Progenitor cell of endocrine pancreas (in vitro differentiated cells): ENCODE results near the gene ZFPM1. TPM values are rescaled to one million over a fixed set of nuclear protein-coding genes. Genes with fewer than 3 reads are reported as not detected.
A peak's percentile ranks its signal among the peaks of the same experiment; 100 is the strongest.

ENCODE experiments used
- DNase-seq: peaks from one replicate; pipeline ENCODE4 v3.0.0; 2021; ENCODE audit warnings: low spot score; ENCODE audit not compliant: unreplicated experiment
- H3K27ac Mint-ChIP-seq: 2 replicates; pipeline ENCODE4 v1.8.0; 2021; ENCODE audit warnings: mild to moderate bottlenecking, moderate library complexity, mixed read lengths
- H3K27me3 Mint-ChIP-seq: 2 replicates; pipeline ENCODE4 v1.8.0; 2021; ENCODE audit warnings: mixed read lengths
- H3K36me3 Mint-ChIP-seq: 2 replicates; pipeline ENCODE4 v1.8.0; 2022; ENCODE audit warnings: mixed read lengths; ENCODE audit not compliant: insufficient read depth
- H3K4me1 Mint-ChIP-seq: 2 replicates; pipeline ENCODE4 v1.8.0; 2021; ENCODE audit warnings: low read depth, mixed read lengths
- H3K4me3 Mint-ChIP-seq: 2 replicates; pipeline ENCODE4 v1.8.0; 2021; ENCODE audit warnings: low read depth, mild to moderate bottlenecking, moderate library complexity, mixed read lengths
- H3K9me3 Mint-ChIP-seq: 2 replicates; pipeline ENCODE4 v1.8.0; 2021; ENCODE audit warnings: low read depth, mixed read lengths
- CTCF ChIP-seq: fragments of 200-600 bp; sonication (generic); IDR thresholded peaks from one replicate; pipeline ENCODE4 v1.5.0; 2021; ENCODE audit warnings: antibody characterized with exemption, mild to moderate bottlenecking; ENCODE audit not compliant: unreplicated experiment
- total RNA-seq: library from RNA; stranded (reverse); gene quantifications from 2 replicates; pipeline ENCODE4 v1.2.1, GENCODE V29; 2021

The ZFPM1 gene
- total RNA-seq, 1 donor from 2014 or later, result 90.6 TPM

DNA sequence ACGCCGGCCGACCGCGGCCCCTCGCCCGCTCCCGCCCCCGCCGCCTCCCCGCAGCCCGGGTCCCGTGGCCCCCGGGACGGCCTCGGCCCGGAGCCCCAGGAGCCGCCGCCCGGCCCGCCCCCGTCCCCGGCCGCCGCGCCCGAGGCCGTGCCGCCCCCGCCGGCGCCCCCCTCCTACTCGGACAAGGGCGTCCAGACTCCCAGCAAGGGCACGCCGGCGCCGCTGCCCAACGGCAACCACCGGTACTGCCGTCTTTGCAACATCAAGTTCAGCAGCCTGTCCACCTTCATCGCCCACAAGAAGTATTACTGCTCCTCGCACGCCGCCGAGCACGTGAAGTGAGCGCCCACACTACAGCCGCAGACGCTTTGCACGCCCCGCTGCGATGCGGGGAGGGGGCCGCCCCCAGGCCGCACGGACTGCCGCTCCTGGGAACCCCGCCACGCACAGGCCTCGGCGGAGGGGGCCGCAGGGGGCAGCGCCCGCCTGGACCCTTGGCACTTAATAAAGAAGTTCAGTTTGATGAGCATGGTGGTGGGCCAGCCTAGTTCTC, 81.6 kb downstream of the ZFPM1 start:
- Mint-ChIP-seq H3K27me3 (peaks cover 6% of the 10 kb centered on the region), H3K27ac (peak overlapping the region; percentile 88), H3K9me3 (no peaks in the 10 kb centered on the region), H3K36me3 (peaks cover 36% of the 10 kb centered on the region), H3K4me1 (peaks cover 18% of the 10 kb centered on the region), H3K4me3 (no peak overlapping the region)
- TF ChIP-seq CTCF, result no peak
- DNase-seq, result peak; percentile 10

DNA sequence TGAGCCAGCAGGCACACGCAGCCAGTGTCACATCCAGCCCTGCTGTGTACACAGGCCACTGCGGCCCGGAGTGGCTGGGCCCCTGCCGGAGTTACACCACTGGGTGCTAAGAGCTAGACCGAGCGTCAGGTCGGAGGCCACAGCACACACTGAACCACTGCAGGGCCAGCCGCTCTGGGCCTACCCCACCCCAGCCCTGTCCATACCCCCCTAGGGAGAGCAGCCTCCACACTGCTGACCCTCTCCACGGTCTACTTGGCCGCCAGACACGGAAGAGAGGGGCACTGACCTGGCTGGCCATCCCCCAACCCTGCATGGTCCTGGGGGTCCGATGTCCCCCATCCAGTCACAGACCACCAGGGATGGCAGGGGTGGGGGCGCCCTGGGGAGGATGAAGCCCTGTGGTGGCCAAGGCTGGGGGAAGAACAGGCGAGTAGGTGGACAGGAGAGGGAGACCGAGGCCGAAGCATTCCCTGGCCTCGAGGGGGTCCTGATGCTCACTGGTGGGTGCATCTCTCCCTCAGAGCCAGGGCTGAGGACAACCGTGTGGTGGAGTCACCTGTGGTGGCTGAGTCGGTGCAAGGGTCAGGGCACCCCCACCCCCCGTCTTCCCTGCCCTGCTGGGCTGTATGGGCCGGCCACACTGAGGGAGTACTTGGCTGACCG, 82.2 kb downstream of the ZFPM1 start:
- H3K4me3 Mint-ChIP-seq, result no peak overlapping the region
- TF ChIP-seq CTCF, result no peak
- H3K4me1 Mint-ChIP-seq, result peaks cover 16% of the 10 kb centered on the region
- peaks cover 6% of the 10 kb centered on the region for H3K27me3 Mint-ChIP-seq
- no peaks in the 10 kb centered on the region for H3K9me3 Mint-ChIP-seq
- DNase-seq, result no peak
- H3K27ac Mint-ChIP-seq, result peak overlapping the region; percentile 88
- peaks cover 33% of the 10 kb centered on the region for H3K36me3 Mint-ChIP-seq

DNA sequence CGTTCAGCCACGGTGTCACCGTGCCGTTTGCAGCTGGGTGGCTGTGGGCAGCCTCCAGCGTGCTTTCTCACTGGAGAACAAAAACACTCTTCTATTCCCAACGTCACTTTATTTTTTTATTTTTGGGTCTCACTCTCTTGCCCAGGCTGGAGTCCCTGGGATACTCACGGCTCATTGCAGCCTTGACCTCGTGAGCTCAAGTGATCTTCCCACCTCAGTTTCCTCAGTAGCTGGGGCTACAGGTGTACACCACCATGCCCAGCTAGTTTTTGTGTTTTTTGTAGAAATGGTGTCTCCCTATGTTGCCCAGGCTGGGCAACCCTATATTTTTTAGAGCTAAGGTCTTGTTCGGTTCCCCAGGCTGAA, 82.8 kb downstream of the ZFPM1 start:
- DNase-seq, result no peak
- Mint-ChIP-seq H3K36me3 (peaks cover 28% of the 10 kb centered on the region), H3K4me3 (no peak overlapping the region), H3K27me3 (peaks cover 6% of the 10 kb centered on the region), H3K27ac (peak overlapping the region; percentile 88), H3K4me1 (peaks cover 11% of the 10 kb centered on the region), H3K9me3 (no peaks in the 10 kb centered on the region)
- no peak for TF ChIP-seq CTCF

DNA sequence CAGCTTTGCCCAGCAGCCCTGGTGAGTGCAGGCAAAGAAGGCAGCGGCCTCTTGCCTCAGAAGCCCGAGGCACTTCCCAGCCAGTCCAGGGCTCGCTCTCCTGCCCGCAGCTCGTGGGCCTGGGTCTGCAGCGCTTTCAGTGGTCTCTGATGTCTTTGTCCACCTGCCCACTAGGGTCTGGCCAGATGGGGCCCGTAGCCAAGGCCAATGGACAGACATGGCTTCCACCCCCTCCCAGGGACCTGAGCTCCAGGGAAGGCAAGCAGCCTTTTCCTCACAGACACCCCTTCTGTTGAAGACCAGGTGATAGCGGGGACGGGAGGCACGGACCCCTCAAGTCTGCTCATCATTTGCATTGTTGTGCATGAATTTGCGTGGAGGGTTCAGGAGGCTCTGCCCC, 83.4 kb downstream of the ZFPM1 start:
- no peak overlapping the region for H3K4me3 Mint-ChIP-seq
- peaks cover 11% of the 10 kb centered on the region for H3K4me1 Mint-ChIP-seq
- DNase-seq, result no peak
- H3K27ac Mint-ChIP-seq, result no peak overlapping the region
- no peaks in the 10 kb centered on the region for H3K9me3 Mint-ChIP-seq
- peaks cover 28% of the 10 kb centered on the region for H3K36me3 Mint-ChIP-seq
- H3K27me3 Mint-ChIP-seq, result peaks cover 10% of the 10 kb centered on the region
- TF ChIP-seq CTCF, result no peak

DNA sequence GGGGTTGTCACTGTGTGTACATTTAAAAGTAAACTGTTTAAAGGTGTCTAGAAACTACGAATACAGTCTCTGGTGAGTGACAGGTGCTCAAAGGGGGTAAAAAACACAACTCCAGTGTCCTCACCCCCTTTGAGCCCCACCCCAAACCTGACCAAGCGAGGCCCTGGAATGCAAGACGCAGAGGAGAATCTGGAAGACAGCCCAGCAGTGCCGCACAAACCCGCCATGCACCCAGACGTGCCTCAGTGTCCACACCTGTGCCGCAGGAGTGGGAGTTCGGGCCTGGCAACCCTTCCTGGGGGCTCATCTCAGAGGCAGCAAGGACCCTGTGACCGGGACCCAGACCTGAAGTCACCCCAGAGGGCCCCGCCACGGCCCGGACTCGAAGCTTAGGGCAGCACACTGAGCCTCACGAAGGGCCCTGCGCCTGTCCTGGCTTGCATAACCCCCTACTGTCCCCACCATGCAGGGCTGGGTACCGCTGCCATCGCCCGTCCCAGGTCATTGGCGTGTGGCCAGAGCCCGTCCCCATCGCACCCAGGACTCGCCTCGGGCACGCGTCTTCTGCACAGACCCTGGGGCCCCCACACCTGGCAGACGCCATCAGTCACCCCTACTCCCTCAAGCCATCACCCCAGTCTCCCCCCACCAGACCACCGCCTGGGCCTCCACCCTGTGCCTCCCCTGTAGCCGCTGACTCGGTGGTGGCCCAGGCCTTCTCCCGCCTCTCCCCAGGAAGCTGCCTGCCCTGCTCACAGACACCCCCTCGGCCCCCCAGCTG, 84.1 kb downstream of the ZFPM1 start:
- Mint-ChIP-seq H3K36me3 (peaks cover 23% of the 10 kb centered on the region), H3K27me3 (peaks cover 13% of the 10 kb centered on the region), H3K27ac (no peak overlapping the region), H3K4me1 (peaks cover 11% of the 10 kb centered on the region), H3K9me3 (no peaks in the 10 kb centered on the region), H3K4me3 (no peak overlapping the region)
- DNase-seq, result no peak
- TF ChIP-seq CTCF, result peak; percentile 14
